PFSK-1 (cell line): ENCODE data around the gene MINDY4.

Source experiments
- REST ChIP-seq, 2 experiments: IDR thresholded peaks; 2 replicates each; pipeline versions ENCODE4 v1.6.1 to v1.8.0; 2011 to 2012; ENCODE audit warnings: low read depth in 2 of 2, low read length in 2 of 2, control low read depth in 1 of 2, inconsistent platforms in 1 of 2, mild to moderate bottlenecking in 1 of 2, moderate library complexity in 1 of 2; ENCODE audit not compliant: insufficient read depth in 1 of 2
- TAF1 ChIP-seq: IDR thresholded peaks from 2 replicates; pipeline ENCODE4 v1.6.1; 2012; ENCODE audit warnings: low read length, control low read depth, borderline replicate concordance; ENCODE audit not compliant: insufficient read depth

GRCh38 chr7:30930621-30931020 is 159.4 kb downstream of the MINDY4 start:
- TF ChIP-seq REST (IDR thresholded peaks at IDR 0.05; ENCODE audit: insufficient read depth in 1 of 2, low read depth in 2 of 2, low read length in 2 of 2) (no peak), TAF1 (no peak)
